PC-3 (cell line): Measurements from ENCODE around the gene BRWD1. TPM values are rescaled to one million over a fixed set of nuclear protein-coding genes. Genes with fewer than 3 reads are reported as not detected.

Source experiments
- ATAC-seq: fragments of 200-7000 bp; cut with Tn5 transposase; 2 replicates; pipeline ENCODE4 v1.9.1; 2020; ENCODE audit warnings: mild to moderate bottlenecking, moderate library complexity
- BruUV-seq: library from RNA; stranded (reverse); fragments of 400-500 nt; replicated peaks from 2 replicates; lab custom pipeline; 2021; lab: Mats Ljungman, UMichigan
- CTCF ChIA-PET: fragments of 300-600 bp; sonication (Branson Sonifier 250); formaldehyde crosslinking; loops from one replicate; lab custom pipeline; 2022; ENCODE audit warnings: antibody characterized with exemption; lab: Charles Lee
- POLR2A ChIA-PET: fragments of 300-600 bp; sonication (Branson Sonifier 250); formaldehyde crosslinking; loops from one replicate; lab custom pipeline; 2022; ENCODE audit warnings: antibody characterized with exemption; ENCODE audit not compliant: unreplicated experiment; lab: Charles Lee
- DNase-seq: peaks from one replicate; pipeline ENCODE4 v3.0.0-alpha.2; 2015
- H2AFZ ChIP-seq: fragments of 300-600 bp; sonication (generic); 2 replicates; pipeline ENCODE4 v1.6.0; 2016; ENCODE audit warnings: antibody characterized with exemption, low read length
- H3F3A ChIP-seq: fragments of 300-600 bp; sonication (generic); one replicate; pipeline ENCODE4 v1.6.0; 2017; ENCODE audit warnings: antibody characterized with exemption, low read length, control low read depth, mild to moderate bottlenecking; ENCODE audit not compliant: unreplicated experiment
- H3K27ac ChIP-seq: fragments of 300-600 bp; sonication (generic); 2 replicates; pipeline ENCODE4 v1.5.1; 2016; ENCODE audit warnings: mild to moderate bottlenecking, low read length
- H3K27me3 ChIP-seq: fragments of 300-600 bp; sonication (generic); 2 replicates; pipeline ENCODE4 v1.6.1; 2016; ENCODE audit warnings: low read length, mixed read lengths
- H3K36me3 ChIP-seq: fragments of 300-600 bp; sonication (generic); 2 replicates; pipeline ENCODE4 v1.6.1; 2016; ENCODE audit warnings: low read depth, mixed run types, low read length, mixed read lengths
- H3K4me1 ChIP-seq: fragments of 300-600 bp; sonication (generic); 2 replicates; pipeline ENCODE4 v1.5.1; 2016; ENCODE audit warnings: low read length; ENCODE audit not compliant: insufficient read depth
- H3K4me2 ChIP-seq: fragments of 300-600 bp; sonication (generic); 2 replicates; pipeline ENCODE4 v1.6.0; 2016; ENCODE audit warnings: low read length
- H3K4me3 ChIP-seq: fragments of 300-600 bp; sonication (generic); 2 replicates; pipeline ENCODE4 v1.5.1; 2016; ENCODE audit warnings: mild to moderate bottlenecking, low read length, mixed read lengths
- H3K79me2 ChIP-seq: fragments of 300-600 bp; sonication (generic); 2 replicates; pipeline ENCODE4 v1.6.1; 2017; ENCODE audit warnings: low read length, mixed read lengths
- H3K9ac ChIP-seq: fragments of 300-600 bp; sonication (generic); 2 replicates; pipeline ENCODE4 v1.6.0; 2016; ENCODE audit warnings: mild to moderate bottlenecking, low read length
- H3K9me2 ChIP-seq: fragments of 300-600 bp; sonication (generic); replicated peaks from 2 replicates; pipeline ENCODE4 v1.6.1; 2016; ENCODE audit warnings: mixed run types, low read length, mixed read lengths
- H3K9me3 ChIP-seq: fragments of 300-600 bp; sonication (generic); 2 replicates; pipeline ENCODE4 v1.6.1; 2016; ENCODE audit warnings: low read length, mixed read lengths
- H4K20me1 ChIP-seq: fragments of 300-600 bp; sonication (generic); 2 replicates; pipeline ENCODE4 v1.6.1; 2016; ENCODE audit warnings: low read length, mixed read lengths
- EZH2 ChIP-seq: fragments of 300-600 bp; sonication (generic); IDR thresholded peaks from one replicate; pipeline ENCODE4 v1.6.1; 2017; ENCODE audit warnings: antibody characterized with exemption, mild to moderate bottlenecking, low read length; ENCODE audit not compliant: unreplicated experiment
- EZH2phosphoT487 ChIP-seq: fragments of 300-600 bp; sonication (generic); IDR thresholded peaks from 2 replicates; pipeline ENCODE4 v1.6.1; 2018; ENCODE audit warnings: mild to moderate bottlenecking, antibody characterized with exemption, low read length, borderline replicate concordance
- intact Hi-C: fragments of 100-400 bp; cut with micrococcal nuclease; formaldehyde crosslinking; loops from 2 replicates; pipeline ENCODE4 v1.9.0; 2023
- total RNA-seq: library from RNA; depleted of rRNA; stranded (reverse); fragments of >200 nt; gene quantifications from 2 replicates; pipeline ENCODE4 v1.2.3, GENCODE V29; 2014
- TF ChIP-seq, protein P1 (sequence below): fragments of 300-600 bp; sonication (generic); conservative IDR thresholded peaks from 2 replicates; pipeline ENCODE4 v1.5.1; 2017; ENCODE audit warnings: antibody characterized with exemption, low read depth, mild to moderate bottlenecking, low read length

Gene BRWD1
- total RNA-seq, 1 experiment from 2014 or later = 29.3 TPM

DNA sequence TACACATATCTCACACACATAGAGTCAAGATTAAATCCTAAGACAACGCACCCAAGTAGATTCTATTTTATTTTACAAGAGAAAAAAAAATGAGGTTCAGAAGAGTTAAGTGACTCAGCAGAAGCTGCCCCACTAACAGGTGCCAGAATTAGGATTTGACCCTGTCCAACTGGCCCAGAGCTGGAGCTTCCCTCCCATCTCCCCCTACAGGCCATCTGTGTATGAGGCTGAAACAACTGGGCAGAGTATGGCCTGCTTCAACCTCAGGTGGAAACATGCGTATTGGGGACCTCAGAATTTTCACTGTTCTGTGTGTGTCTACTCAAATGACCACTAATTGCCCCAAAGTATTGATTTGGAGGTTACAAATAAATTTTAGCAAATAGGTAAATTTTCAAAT lies 160.1 kb downstream of the BRWD1 start:
- Histone ChIP-seq H3K4me1 (peaks cover 10% of the 10 kb centered on the region), H4K20me1 (no peaks in the 10 kb centered on the region), H3K4me2 (peak overlapping the region; percentile 29), H3K9me2 (no peaks in the 10 kb centered on the region), H3K79me2 (no peaks in the 10 kb centered on the region), H3K4me3 (no peak overlapping the region), H3F3A (no peaks in the 10 kb centered on the region), H3K9ac (no peak overlapping the region), H3K27me3 (no peaks in the 10 kb centered on the region), H2AFZ (no peak overlapping the region), H3K27ac (no peak overlapping the region), H3K36me3 (no peaks in the 10 kb centered on the region), H3K9me3 (no peaks in the 10 kb centered on the region)
- TF ChIP-seq, protein P1, sequence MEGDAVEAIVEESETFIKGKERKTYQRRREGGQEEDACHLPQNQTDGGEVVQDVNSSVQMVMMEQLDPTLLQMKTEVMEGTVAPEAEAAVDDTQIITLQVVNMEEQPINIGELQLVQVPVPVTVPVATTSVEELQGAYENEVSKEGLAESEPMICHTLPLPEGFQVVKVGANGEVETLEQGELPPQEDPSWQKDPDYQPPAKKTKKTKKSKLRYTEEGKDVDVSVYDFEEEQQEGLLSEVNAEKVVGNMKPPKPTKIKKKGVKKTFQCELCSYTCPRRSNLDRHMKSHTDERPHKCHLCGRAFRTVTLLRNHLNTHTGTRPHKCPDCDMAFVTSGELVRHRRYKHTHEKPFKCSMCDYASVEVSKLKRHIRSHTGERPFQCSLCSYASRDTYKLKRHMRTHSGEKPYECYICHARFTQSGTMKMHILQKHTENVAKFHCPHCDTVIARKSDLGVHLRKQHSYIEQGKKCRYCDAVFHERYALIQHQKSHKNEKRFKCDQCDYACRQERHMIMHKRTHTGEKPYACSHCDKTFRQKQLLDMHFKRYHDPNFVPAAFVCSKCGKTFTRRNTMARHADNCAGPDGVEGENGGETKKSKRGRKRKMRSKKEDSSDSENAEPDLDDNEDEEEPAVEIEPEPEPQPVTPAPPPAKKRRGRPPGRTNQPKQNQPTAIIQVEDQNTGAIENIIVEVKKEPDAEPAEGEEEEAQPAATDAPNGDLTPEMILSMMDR = peak; percentile 75
- TF ChIP-seq EZH2 (no peak), EZH2phosphoT487 (no peak)
- POLR2A ChIA-PET = no interaction called here
- no TSS peak for BruUV-seq
- CTCF ChIA-PET = interaction anchor here (0.5 to 1.0 kb wide), 2 partner anchors 233 to 484 kb away, joined by 3 to 4 read pairs; no protein-coding TSS in a partner anchor
- intact Hi-C loops = no loop called here
- peak; percentile 75 for ATAC-seq
- DNase-seq = peak; percentile 56

DNA sequence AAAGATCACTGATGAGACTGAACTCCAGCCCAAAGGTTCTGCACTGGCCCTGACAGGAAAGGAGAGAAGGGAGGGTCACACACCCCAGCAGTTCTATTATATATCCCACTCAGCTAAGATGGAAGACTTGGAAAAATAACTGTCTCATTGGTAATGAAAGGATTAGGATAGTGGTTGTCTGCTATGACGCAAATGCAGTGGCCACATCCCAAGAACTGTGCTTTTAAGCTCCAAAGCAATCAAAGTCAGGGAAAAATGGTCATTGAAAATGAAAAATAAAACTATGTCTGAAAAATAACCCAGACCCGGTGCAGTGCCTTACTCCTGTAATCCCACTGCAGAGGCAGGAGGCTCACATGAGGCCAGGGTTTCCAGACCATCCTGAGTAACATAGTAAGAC lies 161.2 kb downstream of the BRWD1 start:
- H3K27ac ChIP-seq = no peak overlapping the region
- ATAC-seq = no peak
- TF ChIP-seq, protein P1 = no peak
- TF ChIP-seq EZH2 (no peak), EZH2phosphoT487 (no peak)
- H3K36me3 ChIP-seq = no peaks in the 10 kb centered on the region
- no peaks in the 10 kb centered on the region for H3F3A ChIP-seq
- no peaks in the 10 kb centered on the region for H3K9me3 ChIP-seq
- H3K4me2 ChIP-seq = no peak overlapping the region
- H3K9me2 ChIP-seq = no peaks in the 10 kb centered on the region
- ChIA-PET CTCF (no interaction called here), POLR2A (no interaction called here)
- no peaks in the 10 kb centered on the region for H3K79me2 ChIP-seq
- H3K4me3 ChIP-seq = no peak overlapping the region
- peaks cover 10% of the 10 kb centered on the region for H3K4me1 ChIP-seq
- H3K9ac ChIP-seq = no peak overlapping the region
- intact Hi-C loops = no loop called here
- no TSS peak for BruUV-seq
- no peak overlapping the region for H2AFZ ChIP-seq
- H3K27me3 ChIP-seq = no peaks in the 10 kb centered on the region
- DNase-seq = no peak
- H4K20me1 ChIP-seq = no peaks in the 10 kb centered on the region

DNA sequence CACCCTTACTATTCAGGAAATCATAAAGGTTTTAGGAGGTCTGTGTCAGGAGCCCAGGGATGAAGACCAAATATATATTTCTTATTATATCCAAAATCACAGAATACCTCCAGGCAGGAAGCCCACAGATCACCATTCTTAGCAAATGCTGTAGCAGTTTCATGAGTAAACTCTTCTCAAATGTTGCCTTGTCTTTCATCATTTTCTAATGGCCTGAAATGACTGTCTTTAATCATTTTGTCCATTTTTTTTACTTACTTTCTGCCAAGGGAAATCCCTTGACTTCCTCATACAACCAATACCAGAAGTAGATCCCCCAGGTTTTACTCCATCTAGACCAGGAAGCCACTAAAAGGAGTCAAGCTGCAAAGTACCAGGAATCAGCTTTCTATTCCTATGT lies 162.6 kb downstream of the BRWD1 start:
- Histone ChIP-seq H3K4me1 (peaks cover 10% of the 10 kb centered on the region), H3K27ac (no peak overlapping the region), H4K20me1 (no peaks in the 10 kb centered on the region), H3K36me3 (no peaks in the 10 kb centered on the region), H3F3A (no peaks in the 10 kb centered on the region), H3K79me2 (no peaks in the 10 kb centered on the region), H3K9me2 (no peaks in the 10 kb centered on the region), H3K4me3 (no peak overlapping the region), H3K4me2 (no peak overlapping the region), H3K9ac (no peak overlapping the region), H3K9me3 (no peaks in the 10 kb centered on the region), H2AFZ (no peak overlapping the region), H3K27me3 (no peaks in the 10 kb centered on the region)
- DNase-seq = no peak
- intact Hi-C loops = no loop called here
- ChIA-PET POLR2A (no interaction called here), CTCF (no interaction called here)
- BruUV-seq = no TSS peak
- no peak for ATAC-seq
- TF ChIP-seq EZH2phosphoT487 (no peak), EZH2 (no peak)
- TF ChIP-seq, protein P1 = no peak
